A673 (cell line): Measurements from ENCODE around the gene YPEL2.

ENCODE experiments used
- CTCF ChIP-seq: fragments of 300-800, 200-600 bp; sonication (generic); conservative IDR thresholded peaks from 2 replicates; pipeline ENCODE4 v1.5.1; 2017; ENCODE audit warnings: low read depth, mild to moderate bottlenecking, antibody characterized with exemption, low read length, moderate library complexity, mixed read lengths
- EZH2 ChIP-seq: fragments of 200-600 bp; sonication (generic); IDR thresholded peaks from 2 replicates; pipeline ENCODE4 v1.6.1; 2017; ENCODE audit warnings: borderline replicate concordance, low read depth, mild to moderate bottlenecking, mixed read lengths, antibody characterized with exemption, low read length; ENCODE audit not compliant: poor library complexity, severe bottlenecking

- TF ChIP-seq CTCF (no peak), EZH2 (no peak)
Observed at GRCh38 chr17:59439262-59439661, 107.8 kb downstream of the YPEL2 start.
